SK-N-SH (cell line): ENCODE data around the gene FLT1. TPM values are rescaled to one million over a fixed set of nuclear protein-coding genes. Genes with fewer than 3 reads are reported as not detected.

ENCODE experiments used
- CTCF ChIA-PET: fragments of 300-600, 350-600 bp; formaldehyde crosslinking; extraction: SDS; loops from one replicate; lab custom pipeline; 2021; lab: Yijun Ruan, JAX
- POLR2A ChIA-PET: fragments of 350-600 bp; sonication (Branson Sonifier 250); formaldehyde crosslinking; extraction: SDS; loops from one replicate; lab custom pipeline; 2020; ENCODE audit warnings: antibody characterized with exemption, inconsistent platforms; lab: Yijun Ruan, JAX
- DNase-seq: peaks from one replicate; pipeline ENCODE4 v3.0.0; 2012
- H2AFZ ChIP-seq: fragments of 200-600 bp; sonication (generic); 2 replicates; pipeline ENCODE4 v1.8.1; 2016; ENCODE audit warnings: antibody characterized with exemption, mild to moderate bottlenecking, low read depth
- H3F3A ChIP-seq: fragments of 200-600 bp; sonication (generic); replicated peaks from 2 replicates; pipeline ENCODE3; 2016; ENCODE audit warnings: antibody characterized with exemption, mild to moderate bottlenecking; ENCODE audit not compliant: insufficient read depth
- H3K27ac ChIP-seq, 2 experiments: fragments of 200-500 bp in 1 of 2; fragments of 200-600 bp in 1 of 2; sonication (Bioruptor generic) in 1 of 2; sonication (generic), shearing (Covaris generic) in 1 of 2; 2 replicates each; pipeline versions ENCODE4 v1.5.1 to v1.6.1; 2014 to 2016; ENCODE audit warnings: low read depth in 2 of 2, inconsistent platforms in 1 of 2, low read length in 1 of 2, mild to moderate bottlenecking in 1 of 2, mixed read lengths in 1 of 2
- H3K27me3 ChIP-seq: fragments of 200-600 bp; sonication (generic), shearing (Covaris generic); 2 replicates; pipeline ENCODE4 v1.6.1; 2016; ENCODE audit warnings: mixed run types; ENCODE audit not compliant: insufficient read depth
- H3K36me3 ChIP-seq, 2 experiments: fragments of 200-500 bp in 1 of 2; fragments of 200-600 bp in 1 of 2; sonication (Bioruptor generic) in 1 of 2; sonication (generic) in 1 of 2; replicated peaks in 1 of 2; 2 replicates each; pipeline versions ENCODE3 to v1.5.1; 2014 to 2016; ENCODE audit warnings: low read length in 1 of 2, mild to moderate bottlenecking in 1 of 2; ENCODE audit not compliant: insufficient read depth in 2 of 2, control insufficient read depth in 1 of 2
- H3K4me1 ChIP-seq, 2 experiments: fragments of 200-500 bp in 1 of 2; fragments of 200-600 bp in 1 of 2; sonication (Bioruptor generic) in 1 of 2; sonication (generic), shearing (Covaris generic) in 1 of 2; 2 replicates each; pipeline versions ENCODE4 v1.5.1 to v1.6.1; 2014 to 2016; ENCODE audit warnings: low read depth in 1 of 2, low read length in 1 of 2, mixed run types in 1 of 2; ENCODE audit not compliant: insufficient read depth in 2 of 2, control insufficient read depth in 1 of 2
- H3K4me2 ChIP-seq: fragments of 200-600 bp; sonication (generic), shearing (Covaris generic); 2 replicates; pipeline ENCODE4 v1.6.1; 2017; ENCODE audit warnings: mixed run types
- H3K4me3 ChIP-seq, 2 experiments: fragments of 200-500 bp in 1 of 2; fragments of 200-600 bp in 1 of 2; sonication (Bioruptor generic) in 1 of 2; sonication (generic), shearing (Covaris generic) in 1 of 2; 2 replicates each; pipeline versions ENCODE4 v1.5.1 to v1.8.1; 2014 to 2016; ENCODE audit warnings: low read depth in 2 of 2, inconsistent platforms in 1 of 2, low read length in 1 of 2, mild to moderate bottlenecking in 1 of 2, mixed read lengths in 1 of 2, moderate library complexity in 1 of 2
- H3K79me2 ChIP-seq: fragments of 200-600 bp; sonication (generic); 2 replicates; pipeline ENCODE4 v1.8.1; 2017; ENCODE audit warnings: mild to moderate bottlenecking; ENCODE audit not compliant: insufficient read depth
- H3K9ac ChIP-seq: fragments of 200-600 bp; sonication (generic); 2 replicates; pipeline ENCODE4 v1.6.1; 2017; ENCODE audit warnings: mixed run types
- H3K9me2 ChIP-seq: fragments of 200-600 bp; sonication (generic); 2 replicates; pipeline ENCODE4 v1.6.1; 2017; ENCODE audit warnings: mixed run types
- H3K9me3 ChIP-seq: fragments of 200-600 bp; sonication (generic); 2 replicates; pipeline ENCODE4 v1.6.1; 2017; ENCODE audit warnings: mixed run types, mild to moderate bottlenecking, moderate library complexity
- H4K20me1 ChIP-seq: fragments of 200-600 bp; sonication (generic); 2 replicates; pipeline ENCODE4 v1.6.1; 2017; ENCODE audit warnings: mild to moderate bottlenecking, mixed run types; ENCODE audit not compliant: insufficient read depth
- CHD2 ChIP-seq: fragments of 150-350 bp; IDR thresholded peaks from 2 replicates; pipeline ENCODE4 v1.6.1; 2018; ENCODE audit warnings: low read length; ENCODE audit not compliant: partially characterized antibody
- EP300 ChIP-seq, 2 experiments: IDR thresholded peaks; 2 replicates each; pipeline versions ENCODE4 v1.4.0 to v1.6.1; 2012; ENCODE audit warnings: borderline replicate concordance in 1 of 2, low read depth in 1 of 2, low read length in 1 of 2
- FOXM1 ChIP-seq: IDR thresholded peaks from 2 replicates; pipeline ENCODE4 v1.4.0; 2012; ENCODE audit warnings: low read depth, mild to moderate bottlenecking
- GATA2 ChIP-seq: sonication (generic); formaldehyde crosslinking; IDR thresholded peaks from 2 replicates; pipeline ENCODE4 v1.5.0; 2020; ENCODE audit warnings: mild to moderate bottlenecking, missing genetic modification reagents
- MEF2A ChIP-seq: IDR thresholded peaks from 2 replicates; pipeline ENCODE4 v1.4.0; 2012; ENCODE audit warnings: low read depth, borderline replicate concordance
- NFIC ChIP-seq: IDR thresholded peaks from 2 replicates; pipeline ENCODE4 v1.4.0; 2012; ENCODE audit warnings: borderline replicate concordance
- PBX3 ChIP-seq: IDR thresholded peaks from 2 replicates; pipeline ENCODE4; 2012
- POLR2AphosphoS5 ChIP-seq: IDR thresholded peaks from 2 replicates; pipeline ENCODE4 v1.6.1; 2012; ENCODE audit warnings: low read depth, low read length
- RAD21 ChIP-seq: IDR thresholded peaks from 2 replicates; pipeline ENCODE4 v1.6.1; 2012; ENCODE audit warnings: mild to moderate bottlenecking, low read length
- RCOR1 ChIP-seq: fragments of 150-350 bp; IDR thresholded peaks from 2 replicates; pipeline ENCODE4 v1.6.1; 2017; ENCODE audit warnings: antibody characterized with exemption, low read length
- RFX5 ChIP-seq: IDR thresholded peaks from 2 replicates; pipeline ENCODE4 v1.6.1; 2012; ENCODE audit warnings: mild to moderate bottlenecking, improper control_type of control experiment, low read length
- SIN3A ChIP-seq: IDR thresholded peaks from 2 replicates; pipeline ENCODE4 v1.6.1; 2012; ENCODE audit warnings: low read depth, mild to moderate bottlenecking, low read length, moderate library complexity, borderline replicate concordance
- TCF12 ChIP-seq: IDR thresholded peaks from 2 replicates; pipeline ENCODE4 v1.4.0; 2012
- TEAD4 ChIP-seq: IDR thresholded peaks from 2 replicates; pipeline ENCODE4 v1.4.0; 2012; ENCODE audit warnings: mild to moderate bottlenecking, borderline replicate concordance; ENCODE audit not compliant: insufficient read depth
- USF1 ChIP-seq: IDR thresholded peaks from 2 replicates; pipeline ENCODE4 v1.4.0; 2012; ENCODE audit warnings: low read depth, borderline replicate concordance
- ZBTB33 ChIP-seq: IDR thresholded peaks from 2 replicates; pipeline ENCODE4 v1.4.0; 2012; ENCODE audit warnings: low read depth, borderline replicate concordance
- WGBS: methylation state at CpG from one replicate; pipeline ENCODE4 v1.1.6; 2017; ENCODE audit warnings: low lambda C conversion rate; 5-methylcytosine and 5-hydroxymethylcytosine counted together
- polyA plus RNA-seq, 3 experiments: library from polyadenylated mRNA; depleted of rRNA; stranded (reverse); fragments of >200 nt; gene quantifications; 2 replicates each; pipeline ENCODE4 v1.2.3, GENCODE V29; 2012

The FLT1 gene
- polyA plus RNA-seq, 1 of the 3 experiments (the other 2 are of a cell fraction), result 0.20 TPM

- H4K20me1 ChIP-seq, result no peaks in the 10 kb centered on the region
- peak; percentile 48; the same call in 1 of the 2 replicates for TF ChIP-seq TCF12
- peak; percentile 26; the same call in 1 of the 2 replicates for TF ChIP-seq PBX3
- no peak for TF ChIP-seq RFX5
- TF ChIP-seq NFIC, result peak; percentile 19; the same call in 1 of the 2 replicates
- no peaks in the 10 kb centered on the region for H3K9me2 ChIP-seq
- H3K27ac ChIP-seq, result no peak overlapping the region; a peak in 1 of 4 replicates
- 3% methylated on average over 8 of the region's 8 CpGs for WGBS
- H3K36me3 ChIP-seq, result no peaks in the 10 kb centered on the region
- H3K4me3 ChIP-seq, result peak overlapping the region in 1 of 2 experiments; percentile 11; a peak in 1 of 4 replicates
- no peak for DNase-seq
- peaks cover 0 to 2% of the 10 kb centered on the region in 2 experiments; a peak in 1 of 4 replicates for H3K4me1 ChIP-seq
- no peak overlapping the region for H3K9ac ChIP-seq
- ChIA-PET POLR2A (no interaction called here), CTCF (no interaction called here)
- peaks cover 11% of the 10 kb centered on the region; the same call in 1 of the 2 replicates for H3K27me3 ChIP-seq
- no peaks in the 10 kb centered on the region; the same call in 1 of the 2 replicates for H3K9me3 ChIP-seq
- peak overlapping the region; percentile 38; the same call in 1 of the 2 replicates for H3K4me2 ChIP-seq
- H3K79me2 ChIP-seq, result no peaks in the 10 kb centered on the region
- H2AFZ ChIP-seq, result no peak overlapping the region
- H3F3A ChIP-seq, result peaks cover 6% of the 10 kb centered on the region
These were observed 44.8 kb downstream of the FLT1 start for GRCh38 chr13:28449826-28450773.

- POLR2A ChIA-PET, result no interaction called here
- no peaks in the 10 kb centered on the region for H3K79me2 ChIP-seq
- WGBS, result 17% methylated on average over 4 of the region's 4 CpGs
These were observed 46.1 kb downstream of the FLT1 start for GRCh38 chr13:28448651-28449358.

More at GRCh38 chr13:28448651-28449358, 46.1 kb downstream of the FLT1 start:
- peaks cover 0 to 2% of the 10 kb centered on the region in 2 experiments; a peak in 1 of 4 replicates for H3K4me1 ChIP-seq
- H3K36me3 ChIP-seq, result no peaks in the 10 kb centered on the region
- CTCF ChIA-PET, result no interaction called here
- no peak for DNase-seq
- no peak for TF ChIP-seq GATA2 (CRISPR knock-in tag)
- TF ChIP-seq ZBTB33, result no peak
- no peak for TF ChIP-seq MEF2A
- no peak for TF ChIP-seq POLR2AphosphoS5
- no peak for TF ChIP-seq SIN3A
- TF ChIP-seq CHD2, result no peak
- no peak for TF ChIP-seq EP300 (IDR thresholded peaks at IDR 0.05; ENCODE audit: borderline replicate concordance in 1 of 2, low read depth in 1 of 2, low read length in 1 of 2)
- no peak for TF ChIP-seq RCOR1
- TF ChIP-seq FOXM1, result no peak
- TF ChIP-seq RAD21, result no peak
- no peak for TF ChIP-seq USF1
- no peak for TF ChIP-seq TEAD4
- H3K4me2 ChIP-seq, result no peak overlapping the region
- H3F3A ChIP-seq, result peaks cover 6% of the 10 kb centered on the region
- H4K20me1 ChIP-seq, result no peaks in the 10 kb centered on the region
- no peak overlapping the region for H3K27ac ChIP-seq
- H3K4me3 ChIP-seq, result no peak overlapping the region
- H3K9me3 ChIP-seq, result no peaks in the 10 kb centered on the region; the same call in 1 of the 2 replicates
- peaks cover 8% of the 10 kb centered on the region; the same call in 1 of the 2 replicates for H3K27me3 ChIP-seq
- H3K9ac ChIP-seq, result no peak overlapping the region
- no peak overlapping the region for H2AFZ ChIP-seq
- H3K9me2 ChIP-seq, result no peaks in the 10 kb centered on the region
